Stimulated activated CD4-positive, alpha-beta T cell treated with anti-CD3 and anti-CD28 coated beads, Interleukin-1b, Interleukin-23, amount 100 ng/mL, for 48 hours (primary cell): ENCODE data around the gene SLC24A2.
"Not testable (repeated sequence)": the region's sequence is repeated elsewhere in the genome, so short reads cannot be mapped to it uniquely, and the experiment has no call there.

Source experiments
- DNase-seq: peaks from one replicate; pipeline ENCODE4 v3.0.0-alpha.2; 2020

SLC24A2 gene

GRCh38 chr9:19788614-19789271 is at the start of gene SLC24A2:
Gene SLC24A2, minus strand, starts transcription at chr9:19789037.
- DNase-seq: no peak

GRCh38 chr9:19833331-19833730 is 44.5 kb upstream of the SLC24A2 start:
- DNase-seq: not testable (repeated sequence)

GRCh38 chr9:19830796-19831195 is 42.0 kb upstream of the SLC24A2 start:
- DNase-seq: no peak

GRCh38 chr9:19828576-19829109 is 39.8 kb upstream of the SLC24A2 start:
- DNase-seq: no peak

- no peak for DNase-seq
Observed at GRCh38 chr9:19816769-19817168, 27.9 kb upstream of the SLC24A2 start.

GRCh38 chr9:19812194-19812593 is 23.4 kb upstream of the SLC24A2 start:
- DNase-seq: no peak

GRCh38 chr9:19809422-19810269 is 20.8 kb upstream of the SLC24A2 start:
- DNase-seq: no peak

GRCh38 chr9:19807182-19807892 is 18.5 kb upstream of the SLC24A2 start:
- no peak for DNase-seq

- DNase-seq: no peak
Observed at GRCh38 chr9:19804431-19804830, 15.6 kb upstream of the SLC24A2 start.

GRCh38 chr9:19800884-19801283 is 12.0 kb upstream of the SLC24A2 start:
- no peak for DNase-seq

GRCh38 chr9:19799784-19800183 is 10.9 kb upstream of the SLC24A2 start:
- DNase-seq: no peak

- no peak for DNase-seq
Observed at GRCh38 chr9:19788152-19788551, 685 bp downstream of the SLC24A2 start.

- no peak for DNase-seq
Observed at GRCh38 chr9:19787672-19788071, 1.2 kb downstream of the SLC24A2 start.

- DNase-seq: no peak
Observed at GRCh38 chr9:19785230-19785629, 3.6 kb downstream of the SLC24A2 start.

GRCh38 chr9:19784136-19784535 is 4.7 kb downstream of the SLC24A2 start:
- DNase-seq: no peak

- no peak for DNase-seq
Observed at GRCh38 chr9:19783500-19783899, 5.3 kb downstream of the SLC24A2 start.

GRCh38 chr9:19782005-19782404 is 6.8 kb downstream of the SLC24A2 start:
- DNase-seq: no peak

- DNase-seq: no peak
Observed at GRCh38 chr9:19781240-19781639, 7.6 kb downstream of the SLC24A2 start.

GRCh38 chr9:19771446-19771845 is 17.4 kb downstream of the SLC24A2 start:
- no peak for DNase-seq

- no peak for DNase-seq
Observed at GRCh38 chr9:19770973-19771372, 17.9 kb downstream of the SLC24A2 start.

GRCh38 chr9:19769213-19769612 is 19.6 kb downstream of the SLC24A2 start:
- no peak for DNase-seq

GRCh38 chr9:19768798-19769197 is 20.0 kb downstream of the SLC24A2 start:
- no peak for DNase-seq

- DNase-seq: no peak
Observed at GRCh38 chr9:19759066-19759465, 29.8 kb downstream of the SLC24A2 start.
